NCI-H1436 (cell line): ENCODE results near the gene IHH.

ENCODE experiments used
- DNase-seq: peaks from one replicate; lab custom pipeline; 2025; lab: John Stamatoyannopoulos, UW

IHH gene

DNA sequence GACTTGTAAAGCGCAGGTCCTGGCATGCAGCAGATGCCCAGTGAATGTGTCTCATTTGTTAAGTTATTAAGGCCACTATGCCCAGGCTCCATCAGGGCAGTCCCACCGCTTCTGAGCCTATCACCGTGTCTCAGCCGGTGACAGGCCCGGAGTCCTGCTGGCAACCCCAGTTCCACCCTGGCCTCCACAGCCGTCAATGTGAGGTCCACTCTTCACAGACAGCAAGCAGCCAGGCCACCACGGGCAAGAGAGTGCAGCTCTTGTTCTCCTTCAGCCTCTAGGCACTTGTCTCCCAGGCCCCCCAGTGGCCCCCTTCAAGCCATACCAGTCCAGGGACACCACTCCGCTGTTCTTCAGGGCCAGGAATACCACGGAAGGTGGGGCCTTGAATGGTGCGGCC is 42.0 kb downstream of the IHH start:
- no peak for DNase-seq

DNA sequence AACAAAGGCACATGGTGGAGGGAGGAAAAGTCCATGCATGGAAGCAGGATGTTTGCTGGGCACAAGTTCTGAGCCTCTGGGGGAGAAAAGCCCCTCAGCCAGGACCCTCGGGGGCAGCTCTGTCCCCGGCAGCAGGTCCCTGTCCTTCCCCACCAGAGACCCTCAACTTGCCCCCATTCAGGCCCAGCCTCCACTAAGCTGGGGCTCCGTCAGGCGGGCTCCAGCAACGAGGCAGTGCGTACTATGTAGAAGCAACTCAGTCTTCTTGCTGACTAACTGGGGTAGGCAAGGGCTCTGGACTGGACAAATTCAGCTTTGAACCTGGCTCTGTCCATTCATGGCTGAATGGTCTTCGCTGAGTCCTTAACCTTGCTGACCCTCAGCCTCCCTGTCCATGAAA is 42.4 kb downstream of the IHH start:
- DNase-seq, result no peak

DNA sequence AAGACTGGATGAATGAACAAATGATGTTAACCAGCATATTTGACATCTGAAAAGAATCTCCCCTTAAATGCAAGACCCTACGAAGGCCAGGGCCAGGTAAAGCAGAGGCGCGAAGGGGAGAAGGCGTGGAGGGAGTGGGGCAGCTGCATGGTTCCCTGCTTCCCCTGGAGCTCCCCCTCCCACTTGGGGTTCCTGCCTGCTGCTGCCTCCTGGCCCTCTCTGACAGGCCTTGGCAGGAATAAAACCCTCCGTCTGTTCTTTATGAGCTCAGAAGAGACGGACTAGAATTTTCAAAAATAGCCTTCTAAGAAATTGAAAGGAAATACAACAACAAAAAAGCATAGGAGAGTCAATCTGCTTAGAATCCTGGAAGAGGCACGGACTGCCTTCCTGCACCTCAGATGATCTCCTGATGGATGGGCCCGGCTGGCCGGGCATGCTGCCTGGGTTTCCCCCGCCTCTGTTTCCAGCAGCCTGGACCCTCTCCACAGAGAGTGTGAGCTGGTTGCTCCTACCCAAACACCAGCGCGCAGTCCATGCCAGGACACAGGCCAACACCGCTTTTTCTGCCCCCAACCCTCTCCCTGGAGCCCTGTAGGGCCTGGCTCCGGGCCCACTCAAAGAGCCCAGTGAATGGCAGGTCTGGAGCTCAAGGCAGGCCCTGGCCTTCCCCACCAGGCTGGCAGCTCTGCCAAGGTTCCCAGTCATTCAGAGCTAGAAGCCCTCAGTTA is 43.4 kb downstream of the IHH start:
- no peak for DNase-seq

DNA sequence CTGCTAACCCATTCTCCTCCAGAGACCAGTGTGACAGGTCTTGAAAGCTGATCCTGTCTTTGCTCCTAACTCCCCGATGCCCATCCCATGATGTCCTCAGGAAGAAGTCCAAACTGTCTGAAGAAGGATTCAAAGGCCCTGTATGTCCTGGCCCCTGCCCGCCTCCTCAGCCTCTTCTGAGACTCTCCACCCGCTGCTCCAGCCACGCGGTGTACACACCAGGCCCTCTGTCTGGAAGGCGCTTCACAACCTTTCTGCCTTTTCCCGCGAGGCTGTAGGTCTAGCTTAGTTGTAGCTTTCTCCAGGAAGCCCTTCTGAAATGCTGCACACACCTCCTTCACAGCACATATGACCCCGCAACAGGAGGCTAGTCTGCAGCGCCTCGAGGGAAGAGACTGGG is 44.0 kb downstream of the IHH start:
- no peak for DNase-seq

DNA sequence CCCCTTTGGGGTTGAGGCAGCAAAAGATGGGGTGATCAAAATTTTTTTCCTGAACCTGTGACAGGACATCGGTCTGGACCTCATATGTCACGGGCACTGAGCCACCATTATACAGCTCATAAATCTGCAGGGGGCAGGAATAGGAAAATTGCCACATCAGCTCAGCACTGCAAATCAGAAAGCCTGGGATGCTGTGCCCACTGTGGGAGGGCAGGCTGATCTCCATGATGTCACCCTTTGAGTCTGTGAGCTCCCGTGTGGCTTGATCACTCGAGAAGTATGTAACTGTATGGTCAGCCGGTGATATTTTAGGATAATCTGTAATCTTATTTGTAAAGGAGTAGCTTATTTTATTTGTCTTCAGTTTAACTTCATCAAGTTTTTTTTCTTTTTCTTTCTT is 49.8 kb downstream of the IHH start:
- DNase-seq, result no peak

DNA sequence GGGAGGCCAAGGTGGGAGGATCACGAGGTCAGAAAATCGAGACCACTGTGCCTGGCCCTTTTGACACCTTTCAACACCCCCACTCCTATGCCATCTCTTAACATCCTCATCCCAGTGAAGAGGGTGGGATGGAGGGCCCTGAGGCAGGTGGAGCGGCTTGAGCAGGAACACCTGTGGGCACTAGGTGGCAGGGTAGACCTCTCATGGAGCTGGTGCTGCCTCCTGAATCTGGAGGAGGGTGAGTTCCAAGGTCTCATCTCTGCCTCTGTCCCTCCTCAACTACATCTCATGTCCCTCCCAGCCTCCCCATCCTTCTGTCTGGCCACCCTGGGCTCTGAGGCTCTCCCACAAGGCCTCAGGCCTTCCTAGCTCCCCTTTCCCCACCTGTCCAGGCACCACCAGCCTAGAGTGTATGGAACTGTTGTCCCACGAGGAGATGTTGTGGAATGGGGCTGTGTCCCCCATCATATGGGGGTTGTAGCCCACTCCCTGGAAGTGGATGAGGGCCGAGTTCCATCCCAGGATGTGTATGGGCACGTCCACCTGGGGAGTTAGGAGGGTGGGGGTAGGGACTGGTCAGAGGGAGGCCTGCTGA is 50.5 kb downstream of the IHH start:
- DNase-seq, result peak; percentile 31

DNA sequence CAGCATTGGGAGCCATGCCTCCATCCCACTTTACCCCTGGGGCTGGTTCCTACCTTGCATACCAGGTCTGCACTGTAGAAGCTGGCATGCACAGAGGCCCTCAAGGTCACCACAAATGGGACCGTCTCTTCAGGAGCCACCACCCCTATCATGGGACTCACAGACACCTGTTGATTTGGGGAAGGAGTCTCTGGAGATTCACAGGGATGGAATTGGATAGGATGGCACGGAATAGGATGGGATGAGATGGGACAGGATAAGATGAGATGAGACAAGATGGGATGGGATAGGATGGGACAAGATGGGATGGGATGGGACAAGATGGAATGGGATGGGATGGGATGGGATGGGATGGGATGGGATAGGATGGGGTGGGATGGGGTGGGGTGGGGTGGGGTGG is 51.4 kb downstream of the IHH start:
- no peak for DNase-seq
